Right cardiac atrium (tissue), 5 donors: ENCODE measurements around the gene CENPS. TPM values are rescaled to one million over a fixed set of nuclear protein-coding genes. Genes with fewer than 3 reads are reported as not detected.
"Not testable (repeated sequence)": the region's sequence is repeated elsewhere in the genome, so short reads cannot be mapped to it uniquely, and the experiment has no call there.

Source experiments
- ATAC-seq, 2 donors: fragments of 200-7000 bp; cut with Tn5 transposase; one replicate each; pipeline versions ENCODE4 v1.8.0 to v1.9.1; 2020; ENCODE audit warnings: moderate library complexity in 2 of 2, mild to moderate bottlenecking in 1 of 2
- DNase-seq, 3 donors: peaks; one replicate each; pipeline ENCODE4 v3.0.0-alpha.2; 2020
- H3K27ac ChIP-seq: one replicate; pipeline ENCODE4 v1.5.1; 2013; ENCODE audit warnings: mild to moderate bottlenecking, low read length, control low read depth, moderate library complexity
- H3K27me3 ChIP-seq: one replicate; pipeline ENCODE4 v1.6.1; 2013; ENCODE audit not compliant: control insufficient read depth, insufficient read depth
- H3K4me1 ChIP-seq: one replicate; pipeline ENCODE4 v1.6.1; 2013; ENCODE audit warnings: low read length; ENCODE audit not compliant: control insufficient read depth, insufficient read depth
- H3K4me3 ChIP-seq: one replicate; pipeline ENCODE4 v1.5.1; 2013; ENCODE audit warnings: low read length, control low read depth
- H3K9me3 ChIP-seq: one replicate; pipeline ENCODE4 v1.6.1; 2013; ENCODE audit warnings: low read length; ENCODE audit not compliant: control insufficient read depth
- WGBS: extraction: QIAGEN DNeasy Blood & Tissue Kit; methylation state at CpG from one replicate; pipeline ENCODE4 v1.1.7; 2013; 5-methylcytosine and 5-hydroxymethylcytosine counted together
- intact Hi-C, 4 donors: fragments of 100-400 bp; cut with DNase I; formaldehyde crosslinking; loops; one replicate each; pipeline versions ENCODE4 v1.11.0 to v1.14.0; 2022 to 2023
- polyA plus RNA-seq: library from polyadenylated mRNA; stranded (reverse); fragments of 200-250 nt; gene quantifications from one replicate; pipeline ENCODE4 v1.2.3, GENCODE V29; 2013
- total RNA-seq, 4 donors: library from RNA; stranded (reverse); fragmentation: NEBNext Ultra II Directional; extraction: Animal tissue kit (Norgen Biotek cat#: 25700); gene quantifications; one replicate each; pipeline ENCODE4 v1.2.1, GENCODE V29; 2021
- donor health status: healthy with polysubstance abuse.
- donor health status: DM: no; HTN: yes; CAD: no.
- donor health status: DM: no; HTN: no; CAD: no.
- donor health status: DM: no; HTN: yes; CAD: no; lungs with severe emphysema.
- donor health status: DM: yes; HTN: yes; CAD: no.

The CENPS gene
- total and polyA plus RNA-seq, 5 donors, result 5.2 to 9.7 (median 8.2) TPM

GRCh38 chr1:10398278-10398733, 31.9 kb upstream of the CENPS start:
- Histone ChIP-seq H3K27ac (peak overlapping the region; percentile 19), H3K9me3 (no peaks in the 10 kb centered on the region), H3K4me1 (no peaks in the 10 kb centered on the region), H3K4me3 (peak overlapping the region; percentile 46), H3K27me3 (no peaks in the 10 kb centered on the region)
- under 1% methylated on average over 34 of the region's 34 CpGs for WGBS
- ATAC-seq (no peak), DNase-seq (no peak)
- intact Hi-C loops, result no loop called here

GRCh38 chr1:10398734-10399443, 31.3 kb upstream of the CENPS start, which contains the start of gene PGD:
Gene PGD, plus strand, starts transcription at chr1:10399064. Its CDS starts 54 bp downstream, at chr1:10399118.
- peak; percentile 100 for ATAC-seq
- DNase-seq, result peak; percentile 99 to 100 (median 99)
- no peaks in the 10 kb centered on the region for H3K27me3 ChIP-seq
- no peaks in the 10 kb centered on the region for H3K4me1 ChIP-seq
- H3K9me3 ChIP-seq, result no peaks in the 10 kb centered on the region
- H3K27ac ChIP-seq, result peak within 1 kb of the TSS; percentile 69
- peak within 1 kb of the TSS; percentile 77 for H3K4me3 ChIP-seq
- WGBS, result under 1% methylated on average over 76 of the region's 76 CpGs
- intact Hi-C loops, result no loop called here

GRCh38 chr1:10399444-10399941, 30.7 kb upstream of the CENPS start:
- intact Hi-C loops, result no loop called here
- DNase-seq (peak in 2 of 3 donors; percentile 28 to 69), ATAC-seq (no peak)
- no peaks in the 10 kb centered on the region for H3K9me3 ChIP-seq
- no peaks in the 10 kb centered on the region for H3K27me3 ChIP-seq
- peak overlapping the region; percentile 69 for H3K27ac ChIP-seq
- under 1% methylated on average over 42 of the region's 42 CpGs for WGBS
- H3K4me3 ChIP-seq, result peak overlapping the region; percentile 77
- no peaks in the 10 kb centered on the region for H3K4me1 ChIP-seq

- intact Hi-C loops, result no loop called here
- Histone ChIP-seq H3K4me1 (no peaks in the 10 kb centered on the region), H3K27ac (peak overlapping the region; percentile 15), H3K27me3 (no peaks in the 10 kb centered on the region), H3K4me3 (peak overlapping the region; percentile 77), H3K9me3 (no peaks in the 10 kb centered on the region)
- ATAC-seq (no peak), DNase-seq (no peak)
- 54% methylated on average over 8 of the region's 8 CpGs for WGBS
Observed at GRCh38 chr1:10400013-10400412, 30.2 kb upstream of the CENPS start.

- DNase-seq, result no peak
- intact Hi-C loops, result no loop called here
- no peak overlapping the region for H3K4me3 ChIP-seq
- H3K27ac ChIP-seq, result no peak overlapping the region
- no peak for ATAC-seq
- no peaks in the 10 kb centered on the region for H3K4me1 ChIP-seq
- no peaks in the 10 kb centered on the region for H3K27me3 ChIP-seq
- H3K9me3 ChIP-seq, result no peaks in the 10 kb centered on the region
- WGBS, result 63% methylated on average over 1 of the region's 1 CpG
Observed at GRCh38 chr1:10401281-10401680, 29.0 kb upstream of the CENPS start.

- ATAC-seq (no peak), DNase-seq (no peak)
- Histone ChIP-seq H3K9me3 (no peaks in the 10 kb centered on the region), H3K27me3 (no peaks in the 10 kb centered on the region), H3K4me3 (no peak overlapping the region), H3K27ac (no peak overlapping the region), H3K4me1 (no peaks in the 10 kb centered on the region)
- WGBS, result 97% methylated on average over 9 of the region's 9 CpGs
- intact Hi-C loops, result no loop called here
Observed at GRCh38 chr1:10402729-10403274, 27.4 kb upstream of the CENPS start.

- WGBS, result 97% methylated on average over 2 of the region's 2 CpGs
- no peaks in the 10 kb centered on the region for H3K9me3 ChIP-seq
- intact Hi-C loops, result no loop called here
- H3K27me3 ChIP-seq, result no peaks in the 10 kb centered on the region
- H3K4me3 ChIP-seq, result no peak overlapping the region
- ATAC-seq (no peak), DNase-seq (no peak)
- H3K27ac ChIP-seq, result no peak overlapping the region
- no peaks in the 10 kb centered on the region for H3K4me1 ChIP-seq
Observed at GRCh38 chr1:10407201-10407600, 23.0 kb upstream of the CENPS start.

GRCh38 chr1:10415211-10415930, 14.9 kb upstream of the CENPS start:
- intact Hi-C loops, result no loop called here
- no peak overlapping the region for H3K4me3 ChIP-seq
- peak; percentile 62 to 68 for ATAC-seq
- no peaks in the 10 kb centered on the region for H3K4me1 ChIP-seq
- no peaks in the 10 kb centered on the region for H3K27me3 ChIP-seq
- no peaks in the 10 kb centered on the region for H3K9me3 ChIP-seq
- 75% methylated on average over 6 of the region's 6 CpGs for WGBS
- peak in 2 of 3 donors; percentile 25 to 55 for DNase-seq
- no peak overlapping the region for H3K27ac ChIP-seq

- ATAC-seq, intact Hi-C loops, H3K4me1 ChIP-seq, H3K27ac ChIP-seq, H3K4me3 ChIP-seq, H3K27me3 ChIP-seq, DNase-seq, H3K9me3 ChIP-seq: not testable (repeated sequence)
- WGBS, result 97% methylated on average over 1 of the region's 1 CpG
Observed at GRCh38 chr1:10415967-10416366, 14.3 kb upstream of the CENPS start.

- H3K27ac ChIP-seq, intact Hi-C loops, H3K4me3 ChIP-seq, H3K4me1 ChIP-seq, H3K27me3 ChIP-seq, DNase-seq, H3K9me3 ChIP-seq, ATAC-seq: not testable (repeated sequence)
- 95% methylated on average over 8 of the region's 8 CpGs for WGBS
Observed at GRCh38 chr1:10418741-10419140, 11.5 kb upstream of the CENPS start.

- 87% methylated on average over 15 of the region's 15 CpGs for WGBS
- ATAC-seq, result no peak
- Histone ChIP-seq H3K4me1 (no peaks in the 10 kb centered on the region), H3K9me3 (no peaks in the 10 kb centered on the region), H3K4me3 (no peak overlapping the region), H3K27ac (no peak overlapping the region), H3K27me3 (no peaks in the 10 kb centered on the region)
- no peak for DNase-seq
- intact Hi-C loops, result no loop called here
Observed at GRCh38 chr1:10419351-10419750, 10.9 kb upstream of the CENPS start.
